Left lung (tissue), 10 donors: Measurements from ENCODE around the gene VMO1. TPM values are rescaled to one million over a fixed set of nuclear protein-coding genes. Genes with fewer than 3 reads are reported as not detected.
A peak's percentile ranks its signal among the peaks of the same experiment; 100 is the strongest.

Source experiments
- ATAC-seq: fragments of 200-7000 bp; cut with Tn5 transposase; one replicate; pipeline ENCODE4 v1.9.1; 2020; ENCODE audit warnings: moderate library complexity
- DNase-seq, 4 donors: peaks; one replicate each; pipeline ENCODE4 v3.0.0-alpha.2; 2013 to 2020
- H3K27ac ChIP-seq, 2 donors: fragments of 200-600 bp; sonication (generic) in 1 of 2; one replicate each; pipeline versions ENCODE4 v1.5.0 to v1.8.0; 2020 to 2021
- H3K27me3 ChIP-seq, 2 donors: fragments of 200-600 bp; sonication (generic) in 1 of 2; one replicate each; pipeline versions ENCODE4 v1.5.0 to v1.8.0; 2020 to 2021
- H3K36me3 ChIP-seq, 2 donors: fragments of 200-600 bp; sonication (generic) in 1 of 2; one replicate each; pipeline versions ENCODE4 v1.5.0 to v1.8.0; 2020 to 2021
- H3K4me1 ChIP-seq, 2 donors: fragments of 200-600 bp; one replicate each; pipeline ENCODE4 v1.8.0; 2021
- H3K4me3 ChIP-seq, 2 donors: fragments of 200-600 bp; sonication (generic) in 1 of 2; one replicate each; pipeline versions ENCODE4 v1.5.0 to v1.8.0; 2020 to 2021; ENCODE audit warnings: mild to moderate bottlenecking in 1 of 2
- H3K9me3 ChIP-seq, 2 donors: fragments of 200-600 bp; sonication (generic) in 1 of 2; one replicate each; pipeline versions ENCODE4 v1.5.0 to v1.8.0; 2020 to 2021
- intact Hi-C, 2 donors: fragments of 100-400 bp; cut with DNase I; formaldehyde crosslinking; loops; one replicate each; pipeline versions ENCODE4 v1.11.2 to v1.14.2; 2022
- polyA plus RNA-seq, 6 donors: library from polyadenylated mRNA; unstranded; fragments of 120-200 nt; gene quantifications; one replicate each; pipeline ENCODE4 v1.2.1, GENCODE V29; 2013; ENCODE audit not compliant: insufficient read length in 6 of 6
- total RNA-seq, 2 donors: library from RNA; stranded (reverse); fragmentation: NEBNext Ultra II Directional; extraction: Animal tissue kit (Norgen Biotek cat#: 25700); gene quantifications; one replicate each; pipeline ENCODE4 v1.2.1, GENCODE V29; 2021
- TF ChIP-seq, protein P1 (sequence below), 2 donors: fragments of 200-600 bp; sonication (generic) in 1 of 2; IDR thresholded peaks; one replicate each; pipeline versions ENCODE4 v1.5.0 to v1.8.0; 2021; ENCODE audit warnings: antibody characterized with exemption in 2 of 2
- donor health status: DM: no; HTN: yes; CAD: no.
- donor health status: DM: no; HTN: no; CAD: no.

VMO1 gene
- total and polyA plus RNA-seq, 8 donors = 0.22 to 6.0 (median 0.39) TPM

DNA sequence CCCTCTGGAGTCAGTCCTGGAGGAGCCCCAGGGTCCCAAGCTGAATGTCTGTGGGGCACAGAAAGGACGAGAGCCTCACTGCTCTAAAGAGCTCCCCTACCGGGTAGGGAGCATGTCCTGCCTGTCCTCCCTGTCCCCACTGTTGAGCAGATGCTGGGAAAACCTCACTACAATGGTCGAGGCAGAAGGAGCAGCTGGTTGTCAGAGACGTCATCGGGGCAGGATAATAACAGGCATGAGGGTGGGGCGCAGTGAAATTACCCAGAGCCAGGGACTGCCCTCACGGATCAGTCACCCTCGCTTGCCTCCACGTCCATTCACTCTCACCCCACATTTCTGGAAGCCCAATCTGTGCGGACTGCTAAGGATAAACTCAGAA, 13.9 kb downstream of the VMO1 start:
- ATAC-seq = no peak
- H3K36me3 ChIP-seq = no peaks in the 10 kb centered on the region
- H3K4me3 ChIP-seq = no peak overlapping the region
- no peaks in the 10 kb centered on the region for H3K9me3 ChIP-seq
- peaks cover 0 to 37% of the 10 kb centered on the region in 2 donors for H3K27me3 ChIP-seq
- no peak overlapping the region for H3K27ac ChIP-seq
- DNase-seq = no peak
- peaks cover 0 to 25% of the 10 kb centered on the region in 2 donors for H3K4me1 ChIP-seq
- TF ChIP-seq, protein P1, sequence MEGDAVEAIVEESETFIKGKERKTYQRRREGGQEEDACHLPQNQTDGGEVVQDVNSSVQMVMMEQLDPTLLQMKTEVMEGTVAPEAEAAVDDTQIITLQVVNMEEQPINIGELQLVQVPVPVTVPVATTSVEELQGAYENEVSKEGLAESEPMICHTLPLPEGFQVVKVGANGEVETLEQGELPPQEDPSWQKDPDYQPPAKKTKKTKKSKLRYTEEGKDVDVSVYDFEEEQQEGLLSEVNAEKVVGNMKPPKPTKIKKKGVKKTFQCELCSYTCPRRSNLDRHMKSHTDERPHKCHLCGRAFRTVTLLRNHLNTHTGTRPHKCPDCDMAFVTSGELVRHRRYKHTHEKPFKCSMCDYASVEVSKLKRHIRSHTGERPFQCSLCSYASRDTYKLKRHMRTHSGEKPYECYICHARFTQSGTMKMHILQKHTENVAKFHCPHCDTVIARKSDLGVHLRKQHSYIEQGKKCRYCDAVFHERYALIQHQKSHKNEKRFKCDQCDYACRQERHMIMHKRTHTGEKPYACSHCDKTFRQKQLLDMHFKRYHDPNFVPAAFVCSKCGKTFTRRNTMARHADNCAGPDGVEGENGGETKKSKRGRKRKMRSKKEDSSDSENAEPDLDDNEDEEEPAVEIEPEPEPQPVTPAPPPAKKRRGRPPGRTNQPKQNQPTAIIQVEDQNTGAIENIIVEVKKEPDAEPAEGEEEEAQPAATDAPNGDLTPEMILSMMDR (IDR thresholded peaks at IDR 0.05) = no peak
- intact Hi-C loops = no loop called here

DNA sequence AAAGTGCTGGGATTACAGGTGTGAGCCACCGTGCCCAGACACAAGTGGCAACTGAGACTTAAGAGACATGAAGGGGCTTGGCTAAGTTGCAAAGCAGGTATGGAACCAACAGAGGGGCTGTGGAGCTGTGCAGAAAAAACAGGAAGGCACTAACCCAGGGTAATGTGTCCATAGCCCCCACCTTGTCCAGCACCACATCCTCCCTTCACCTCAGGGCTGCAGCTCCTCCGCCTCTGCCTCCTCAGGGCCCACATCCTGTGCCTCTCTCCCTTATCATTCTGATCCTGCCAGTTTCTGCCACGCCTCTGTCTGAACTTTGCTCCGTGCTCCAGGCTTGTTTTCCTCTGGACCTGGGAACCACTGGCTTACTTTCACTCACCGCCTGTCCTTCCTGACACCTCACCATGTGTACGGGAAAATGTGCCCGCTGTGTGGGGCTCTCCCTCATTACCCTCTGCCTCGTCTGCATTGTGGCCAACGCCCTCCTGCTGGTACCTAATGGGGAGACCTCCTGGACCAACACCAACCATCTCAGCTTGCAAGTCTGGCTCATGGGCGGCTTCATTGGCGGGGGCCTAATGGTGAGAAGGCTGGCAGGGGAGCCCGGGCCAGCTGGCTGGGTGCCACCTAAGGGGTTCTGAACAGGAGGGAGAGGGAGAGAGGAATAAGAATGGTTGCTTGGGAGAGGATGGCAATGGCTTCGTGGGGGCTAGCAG, 14.5 kb downstream of the VMO1 start, which contains the start of gene TM4SF5:
Gene TM4SF5, plus strand, starts transcription at position 368 of the 716 bp plus-strand sequence. Its CDS starts 37 bp downstream, at position 405.
- intact Hi-C loops = no loop called here
- Histone ChIP-seq H3K36me3 (no peaks in the 10 kb centered on the region), H3K9me3 (no peaks in the 10 kb centered on the region), H3K27me3 (peaks cover 0 to 37% of the 10 kb centered on the region in 2 donors), H3K4me1 (peaks cover 0 to 26% of the 10 kb centered on the region in 2 donors), H3K4me3 (no peak within 1 kb of the TSS), H3K27ac (no peak within 1 kb of the TSS)
- TF ChIP-seq, protein P1 (IDR thresholded peaks at IDR 0.05) = no peak
- no peak for DNase-seq
- no peak for ATAC-seq

DNA sequence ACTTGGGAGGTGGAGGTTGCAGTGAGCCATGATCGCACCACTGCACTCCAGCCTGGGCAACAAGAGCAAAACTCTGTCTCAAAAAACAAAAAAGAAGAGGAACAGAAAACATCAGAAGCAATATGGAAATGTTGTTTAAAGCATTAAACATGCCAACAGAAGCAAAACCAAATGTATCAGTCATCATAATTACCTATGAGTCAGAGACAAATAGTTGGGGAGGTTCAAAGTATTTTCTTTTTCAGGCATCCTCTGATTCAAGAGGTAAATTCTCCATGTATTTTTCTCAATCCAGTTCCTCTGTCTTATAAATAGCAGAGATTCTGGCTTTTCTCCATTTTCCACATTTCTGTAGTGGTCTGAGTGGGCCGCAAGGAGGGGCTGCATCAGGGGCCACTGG, 16.5 kb downstream of the VMO1 start:
- DNase-seq (no peak), ATAC-seq (no peak)
- TF ChIP-seq, protein P1 (IDR thresholded peaks at IDR 0.05) = no peak
- Histone ChIP-seq H3K4me3 (no peak overlapping the region), H3K27ac (peak overlapping the region in 1 of 2 donors; percentile 57), H3K27me3 (peaks cover 0 to 28% of the 10 kb centered on the region in 2 donors), H3K36me3 (no peaks in the 10 kb centered on the region), H3K4me1 (peaks cover 0 to 47% of the 10 kb centered on the region in 2 donors), H3K9me3 (no peaks in the 10 kb centered on the region)
- intact Hi-C loops = no loop called here

DNA sequence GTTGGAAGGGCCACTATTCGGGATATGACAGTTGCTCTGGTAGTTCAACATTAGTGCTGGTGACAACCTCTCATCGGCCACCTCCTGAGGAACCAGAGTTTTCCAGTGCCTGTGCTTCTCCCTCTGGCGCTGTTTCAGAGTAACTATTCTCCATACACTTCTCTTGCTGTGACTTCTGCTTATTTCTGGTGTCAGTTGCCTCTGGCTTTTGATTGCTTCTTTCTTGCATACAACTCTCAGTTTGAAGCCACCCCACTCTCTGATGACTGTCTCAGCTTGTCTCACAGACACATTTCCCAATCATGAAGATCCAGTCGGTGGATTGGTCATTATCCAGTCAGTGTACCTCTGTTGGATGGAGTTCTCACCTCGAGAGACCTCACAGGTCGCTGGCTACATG, 17.9 kb downstream of the VMO1 start:
- Histone ChIP-seq H3K36me3 (no peaks in the 10 kb centered on the region), H3K27ac (peak overlapping the region in 1 of 2 donors; percentile 61), H3K27me3 (peaks cover 0 to 18% of the 10 kb centered on the region in 2 donors), H3K9me3 (no peaks in the 10 kb centered on the region), H3K4me3 (no peak overlapping the region), H3K4me1 (peaks cover 0 to 57% of the 10 kb centered on the region in 2 donors)
- intact Hi-C loops = no loop called here
- ATAC-seq (peak; percentile 12), DNase-seq (no peak)
- TF ChIP-seq, protein P1 (IDR thresholded peaks at IDR 0.05) = no peak

DNA sequence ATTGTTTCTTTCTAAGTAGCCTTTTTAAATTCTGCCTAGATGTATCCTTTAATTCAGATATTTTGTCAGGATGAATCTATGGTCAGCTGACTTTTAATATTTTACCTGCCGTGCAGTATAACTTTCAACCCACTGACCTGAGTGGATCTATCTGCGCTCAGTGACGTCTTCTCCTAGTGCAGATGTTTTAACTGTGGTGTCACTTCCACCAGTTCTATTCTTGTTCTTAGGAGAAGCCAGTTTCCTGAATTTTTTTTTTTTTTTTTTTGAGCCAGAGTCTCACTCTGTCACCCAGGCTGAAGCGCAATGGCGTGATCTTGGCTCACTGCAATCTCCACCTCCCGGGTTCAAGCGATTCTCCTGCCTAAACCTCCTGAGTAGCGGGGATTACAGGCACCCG, 19.4 kb downstream of the VMO1 start:
- H3K27me3 ChIP-seq = peaks cover 0 to 4% of the 10 kb centered on the region in 2 donors
- ATAC-seq (peak; percentile 39), DNase-seq (no peak)
- intact Hi-C loops = no loop called here
- H3K9me3 ChIP-seq = no peaks in the 10 kb centered on the region
- no peaks in the 10 kb centered on the region for H3K36me3 ChIP-seq
- no peak overlapping the region for H3K4me3 ChIP-seq
- TF ChIP-seq, protein P1 (IDR thresholded peaks at IDR 0.05) = no peak
- peaks cover 0 to 57% of the 10 kb centered on the region in 2 donors for H3K4me1 ChIP-seq
- peak overlapping the region; percentile 41 to 89 for H3K27ac ChIP-seq
